HG03558 (cell line): ENCODE results near the gene NOLC1.
"Not testable (repeated sequence)": the region's sequence is repeated elsewhere in the genome, so short reads cannot be mapped to it uniquely, and the experiment has no call there.

Source experiments
- ATAC-seq: cut with Tn5 transposase; IDR thresholded peaks from one replicate; pipeline ENCODE4 v1.9.1; 2021; ENCODE audit warnings: moderate number of reproducible peaks; ENCODE audit not compliant: unreplicated experiment; ENCODE audit errors: extremely low read depth

NOLC1 gene

DNA sequence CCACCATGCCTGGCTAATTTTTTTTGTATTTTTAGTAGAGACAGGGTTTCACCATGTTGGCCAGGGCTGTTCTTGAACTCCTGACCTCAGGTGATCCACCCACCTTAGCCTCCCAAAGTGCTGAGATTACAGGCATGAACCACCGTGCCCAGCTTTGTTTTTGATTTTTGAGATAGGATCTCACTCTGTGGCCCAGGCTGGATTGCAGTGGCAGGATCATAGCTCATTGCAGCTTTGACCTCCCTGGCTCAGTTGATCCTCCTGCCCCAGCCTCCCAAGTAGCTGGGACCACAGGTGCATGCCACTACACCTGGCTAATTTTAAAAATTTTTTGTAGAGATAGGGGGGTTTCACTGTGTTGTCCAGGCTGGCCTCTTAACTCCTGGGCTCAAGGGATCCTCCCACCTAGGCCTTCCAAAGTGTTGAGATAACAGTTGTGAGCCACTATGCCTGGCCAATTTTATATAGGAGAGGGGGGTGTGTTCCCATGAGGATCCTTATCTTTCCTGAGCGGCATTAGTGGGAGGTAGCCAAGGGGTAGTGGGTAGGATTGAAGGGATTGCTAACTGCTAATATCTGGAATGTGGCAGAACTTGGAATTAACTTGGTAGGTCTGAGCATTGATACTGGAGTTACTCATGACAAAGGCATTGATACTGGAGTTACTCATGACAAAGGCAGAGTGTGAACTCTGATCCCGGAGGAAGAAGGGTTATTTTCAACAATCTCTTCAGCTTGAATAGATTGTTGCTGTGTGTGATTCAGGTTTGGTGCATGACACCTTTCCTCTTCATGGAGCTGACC lies 1.0 kb upstream of the NOLC1 start:
- ATAC-seq = no peak

DNA sequence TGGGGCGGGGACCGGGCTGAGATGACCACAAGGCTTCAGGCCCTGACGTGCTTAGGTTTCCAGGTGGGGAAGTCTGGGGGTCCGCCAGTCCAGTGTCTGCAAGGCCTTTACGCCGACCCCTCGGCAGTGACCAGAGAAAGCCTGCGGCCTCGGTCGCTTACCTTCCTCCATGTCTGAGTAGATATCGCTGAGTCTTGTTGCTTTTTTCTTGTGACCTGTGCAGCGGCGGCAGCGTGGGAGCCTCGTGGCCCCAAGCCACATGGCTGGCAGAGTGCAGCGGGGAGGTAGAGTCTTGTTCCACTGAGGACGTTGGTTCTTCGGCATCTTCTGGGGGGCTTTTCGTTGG lies 329 bp downstream of the NOLC1 start:
- no peak for ATAC-seq

DNA sequence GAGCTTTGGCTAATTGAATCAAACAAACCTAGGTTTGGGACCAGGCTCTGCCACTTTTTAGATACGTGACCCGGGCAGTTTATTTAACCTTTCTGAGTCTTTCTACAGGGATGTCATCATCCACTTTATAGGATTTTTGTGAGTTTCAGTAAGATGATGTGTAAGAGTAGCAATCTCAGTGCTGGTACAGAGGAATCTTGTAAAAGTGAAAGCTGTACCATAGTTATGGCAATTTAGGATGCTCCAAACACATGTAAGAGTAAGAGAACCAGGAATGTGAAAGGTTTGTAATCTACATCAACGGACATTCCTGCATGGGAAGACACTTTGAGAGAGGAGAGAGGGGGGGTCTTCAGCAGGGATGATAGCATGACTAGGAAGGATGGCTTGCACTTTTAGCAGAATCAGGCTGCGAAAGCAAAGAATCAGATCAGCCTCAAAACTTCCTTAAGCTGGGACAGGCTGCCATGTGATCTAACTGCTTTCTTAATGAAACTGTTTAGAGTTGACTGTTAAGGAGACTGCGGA lies 968 bp downstream of the NOLC1 start:
- no peak for ATAC-seq

DNA sequence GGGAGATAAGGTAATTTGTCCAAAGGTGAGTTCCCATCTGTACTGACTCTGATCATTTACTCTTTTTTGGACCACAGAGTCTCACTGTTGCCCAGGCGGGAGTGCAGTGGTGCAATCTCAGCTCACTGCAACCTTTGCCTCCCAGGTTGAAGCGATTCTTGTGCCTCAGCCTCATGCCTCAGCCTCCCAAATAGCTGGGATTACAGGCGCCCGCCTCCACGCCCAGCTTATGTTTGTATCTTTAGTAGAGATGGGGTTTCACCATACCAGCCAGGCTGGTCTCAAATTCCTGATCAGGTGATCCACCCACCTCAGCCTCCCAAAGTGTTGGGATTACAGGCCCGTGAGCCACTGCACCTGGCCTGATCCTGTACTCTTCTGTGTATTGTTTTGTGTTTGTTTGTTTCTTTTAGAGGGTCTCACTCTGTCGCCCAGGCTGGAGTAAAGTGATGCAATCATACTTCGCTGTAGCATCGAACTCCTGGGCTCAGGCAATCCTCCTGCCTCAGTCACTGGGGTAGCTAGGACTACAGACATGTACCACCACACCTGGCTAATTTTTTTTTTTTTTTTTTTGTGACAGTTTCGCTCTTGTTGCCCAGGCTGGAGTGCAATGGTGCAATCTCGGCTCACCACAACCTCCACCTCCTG lies 2.4 kb downstream of the NOLC1 start:
- ATAC-seq = no peak

DNA sequence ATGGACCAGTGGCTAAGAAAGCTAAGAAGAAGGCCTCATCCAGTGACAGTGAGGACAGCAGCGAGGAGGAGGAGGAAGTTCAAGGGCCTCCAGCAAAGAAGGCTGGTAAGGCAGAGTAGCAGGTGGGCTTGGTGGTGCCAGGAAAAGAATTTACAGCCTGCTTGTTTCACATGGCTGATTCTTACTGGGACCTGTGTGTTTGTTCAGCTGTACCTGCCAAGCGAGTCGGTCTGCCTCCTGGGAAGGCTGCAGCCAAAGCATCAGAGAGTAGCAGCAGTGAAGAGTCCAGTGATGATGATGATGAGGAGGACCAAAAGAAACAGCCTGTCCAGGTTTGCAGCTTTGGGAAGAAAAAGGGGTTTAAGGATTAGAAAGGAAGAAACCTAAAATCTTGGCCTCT lies 5.0 kb downstream of the NOLC1 start:
- ATAC-seq = no peak

DNA sequence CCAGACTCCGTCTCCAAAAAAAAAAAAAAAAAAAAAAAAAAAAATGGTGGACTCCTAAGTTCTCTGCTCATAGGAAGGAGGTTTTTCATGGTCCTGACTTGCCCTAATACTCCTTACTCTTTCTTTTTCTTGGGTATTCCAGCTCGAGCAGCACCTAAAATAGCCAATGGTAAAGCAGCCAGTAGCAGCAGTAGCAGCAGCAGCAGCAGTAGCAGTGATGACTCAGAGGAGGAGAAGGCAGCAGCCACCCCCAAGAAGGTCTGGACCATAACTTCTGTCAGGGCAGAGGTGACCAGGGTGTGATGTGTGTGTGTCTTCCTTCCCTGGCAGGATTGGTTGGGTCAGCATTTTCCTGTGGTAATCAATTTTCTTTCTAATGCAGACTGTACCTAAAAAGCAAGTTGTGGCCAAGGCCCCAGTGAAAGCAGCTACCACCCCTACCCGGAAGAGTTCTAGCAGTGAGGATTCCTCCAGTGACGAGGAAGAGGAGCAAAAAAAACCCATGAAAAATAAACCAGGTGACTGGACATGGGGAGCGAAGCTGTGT lies 6.9 kb downstream of the NOLC1 start:
- ATAC-seq = no peak

DNA sequence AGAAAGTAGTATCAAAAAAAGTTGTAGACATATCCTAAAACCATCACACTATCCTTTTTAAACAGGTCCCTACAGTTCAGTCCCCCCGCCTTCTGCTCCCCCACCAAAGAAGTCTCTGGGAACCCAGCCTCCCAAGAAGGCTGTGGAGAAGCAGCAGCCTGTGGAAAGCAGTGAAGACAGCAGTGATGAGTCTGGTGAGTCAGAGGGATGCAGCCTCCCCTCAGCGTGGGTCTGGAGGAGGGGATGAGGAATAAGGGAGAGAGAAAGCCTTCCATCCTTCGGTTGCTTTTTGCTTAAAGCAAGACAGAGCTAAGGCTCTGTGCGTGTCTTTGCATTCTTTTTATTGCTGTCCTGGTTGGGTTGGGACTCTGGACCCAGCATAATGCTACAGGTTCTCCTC lies 7.6 kb downstream of the NOLC1 start:
- no peak for ATAC-seq

DNA sequence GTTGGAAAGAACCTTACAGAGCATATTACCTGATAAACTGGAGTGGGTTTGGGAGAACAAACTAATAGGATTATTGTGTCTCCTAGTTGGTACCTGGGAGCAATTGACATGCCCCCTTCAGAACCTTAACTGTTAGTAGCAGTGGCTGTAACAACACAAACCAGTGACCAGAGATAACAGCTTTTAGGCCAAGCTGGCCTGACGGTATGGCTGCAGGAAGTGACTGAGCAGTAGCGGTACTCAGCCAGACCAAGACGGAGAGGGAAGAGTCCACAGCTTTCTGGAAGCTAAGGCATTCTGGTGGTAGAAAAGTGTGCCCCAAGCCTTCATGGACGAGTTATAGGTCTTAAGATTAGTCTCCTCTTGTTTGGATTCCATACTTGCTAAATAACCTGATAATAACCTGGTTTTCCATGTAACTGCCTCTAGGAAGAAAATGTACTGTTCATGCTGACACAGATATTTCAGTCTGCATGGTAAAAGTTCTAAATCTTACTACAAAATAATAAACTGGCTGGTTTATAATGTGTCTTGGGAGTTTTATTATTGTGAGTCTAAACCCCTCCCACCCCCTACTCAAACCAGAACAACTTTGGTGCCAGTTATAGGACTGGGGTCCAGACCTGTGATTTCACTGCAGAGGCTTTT lies 11.3 kb downstream of the NOLC1 start:
- no peak for ATAC-seq

DNA sequence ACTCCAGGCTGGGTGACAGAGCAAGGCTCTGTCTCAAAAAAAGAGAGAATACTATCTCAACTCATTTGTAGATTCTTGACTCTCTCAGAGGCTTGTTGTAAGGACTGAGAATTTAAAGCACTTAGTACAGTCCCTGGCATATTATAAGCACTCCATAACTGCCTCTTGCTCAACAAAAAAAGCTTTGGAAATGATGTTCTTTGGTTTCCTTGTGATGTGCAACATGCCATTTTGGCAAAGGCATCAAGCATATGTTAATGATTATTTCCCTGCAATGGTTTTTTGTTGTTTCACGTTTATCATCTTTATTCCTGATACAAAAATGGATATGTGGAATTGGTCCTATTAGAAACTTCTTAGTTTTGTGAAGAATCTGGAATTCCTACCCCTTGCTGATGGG lies 15.7 kb downstream of the NOLC1 start:
- ATAC-seq = no peak

DNA sequence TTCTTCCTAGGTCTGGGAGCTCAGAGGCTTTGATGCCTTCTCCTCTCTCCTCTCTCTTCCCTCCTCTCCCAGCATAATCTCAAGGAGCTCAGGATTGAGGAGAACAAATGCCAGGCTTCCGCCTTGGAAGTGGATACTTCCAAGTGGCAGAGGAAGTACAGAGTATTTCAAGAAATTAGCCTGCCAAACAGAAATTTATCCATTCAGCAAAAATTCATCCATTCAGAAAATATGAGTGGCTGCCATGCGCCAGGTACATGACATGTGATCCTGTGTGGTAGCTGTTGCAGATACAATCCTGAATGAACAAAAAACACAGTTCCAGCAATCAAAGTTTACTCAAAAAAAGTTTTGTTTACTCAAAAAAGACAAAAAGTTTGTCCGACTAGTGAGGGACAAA lies 18.4 kb downstream of the NOLC1 start:
- no peak for ATAC-seq

DNA sequence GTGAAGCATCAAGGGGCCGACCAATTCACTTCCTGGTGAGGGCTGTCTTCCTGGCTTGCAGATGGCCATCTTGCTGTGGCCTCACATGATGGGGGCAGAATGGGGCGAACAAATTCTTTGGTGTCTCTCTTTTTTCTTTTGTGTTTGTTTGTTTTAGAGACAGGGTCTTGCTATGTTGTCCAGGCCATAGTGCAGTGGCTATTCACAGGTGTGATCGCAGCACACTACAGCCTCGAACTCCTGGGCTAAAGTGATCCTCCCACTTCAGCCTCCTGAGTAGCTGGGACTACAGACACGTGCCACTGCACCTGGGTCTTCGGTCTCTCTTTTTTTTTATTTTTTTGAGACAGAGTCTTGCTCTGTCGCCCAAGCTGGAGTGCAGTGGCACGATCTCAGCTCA lies 20.1 kb downstream of the NOLC1 start:
- no peak for ATAC-seq

DNA sequence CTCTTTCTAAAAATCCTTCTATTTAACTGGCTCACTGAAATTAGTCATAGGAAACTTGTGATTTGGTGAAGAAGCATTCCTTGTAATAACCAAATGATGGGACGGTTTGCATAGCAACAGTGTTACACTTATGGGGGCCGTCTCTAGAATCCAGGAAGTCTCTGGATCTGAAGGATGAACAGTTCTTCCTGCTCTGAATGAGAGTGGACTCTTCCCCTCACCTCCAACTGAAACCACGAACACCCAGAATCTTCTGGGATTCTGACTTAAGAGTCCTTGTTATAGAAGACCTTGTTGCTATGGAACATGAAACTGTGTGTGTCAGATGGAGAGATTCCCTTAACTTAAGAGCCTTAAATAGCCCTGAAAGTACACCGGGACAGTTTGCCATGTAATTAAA lies 23.2 kb downstream of the NOLC1 start:
- no peak for ATAC-seq

DNA sequence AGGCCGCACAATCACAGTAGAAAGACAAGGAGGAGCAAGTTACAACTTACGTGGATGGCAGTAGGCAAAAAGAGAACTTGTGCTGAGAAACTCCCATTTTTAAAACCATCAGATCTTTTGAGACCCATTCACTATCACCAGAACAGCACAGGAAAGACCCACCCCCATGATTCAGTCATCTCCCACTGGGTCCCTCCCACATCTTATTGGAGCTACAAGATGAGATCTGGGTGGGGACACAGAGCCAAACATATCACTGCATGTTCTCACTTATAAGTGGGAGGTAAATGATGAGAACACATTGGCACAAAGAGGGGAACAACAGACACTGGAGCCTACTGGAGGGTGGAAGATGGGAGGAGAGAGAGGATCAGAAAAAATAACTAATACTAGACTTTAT lies 32.4 kb downstream of the NOLC1 start:
- no peak for ATAC-seq

DNA sequence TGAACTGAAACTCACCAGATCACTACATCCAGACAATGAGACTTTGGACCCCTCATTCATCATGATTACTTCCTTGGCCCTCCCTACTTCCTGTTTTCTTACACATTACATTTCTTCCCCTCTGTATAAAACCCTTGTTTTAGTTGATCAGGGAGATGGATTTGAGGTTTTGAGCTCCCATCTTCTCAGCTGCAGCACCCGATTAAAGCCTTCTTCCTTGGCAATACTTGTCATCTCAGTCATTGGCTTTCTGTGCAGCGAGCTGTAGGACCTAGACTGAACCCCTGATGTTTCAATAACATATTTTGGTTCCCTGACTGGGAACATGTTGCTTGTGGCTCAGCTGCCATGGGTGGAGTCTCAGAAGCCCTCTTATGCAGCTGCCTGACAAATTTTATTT lies 33.1 kb downstream of the NOLC1 start:
- ATAC-seq = no peak

DNA sequence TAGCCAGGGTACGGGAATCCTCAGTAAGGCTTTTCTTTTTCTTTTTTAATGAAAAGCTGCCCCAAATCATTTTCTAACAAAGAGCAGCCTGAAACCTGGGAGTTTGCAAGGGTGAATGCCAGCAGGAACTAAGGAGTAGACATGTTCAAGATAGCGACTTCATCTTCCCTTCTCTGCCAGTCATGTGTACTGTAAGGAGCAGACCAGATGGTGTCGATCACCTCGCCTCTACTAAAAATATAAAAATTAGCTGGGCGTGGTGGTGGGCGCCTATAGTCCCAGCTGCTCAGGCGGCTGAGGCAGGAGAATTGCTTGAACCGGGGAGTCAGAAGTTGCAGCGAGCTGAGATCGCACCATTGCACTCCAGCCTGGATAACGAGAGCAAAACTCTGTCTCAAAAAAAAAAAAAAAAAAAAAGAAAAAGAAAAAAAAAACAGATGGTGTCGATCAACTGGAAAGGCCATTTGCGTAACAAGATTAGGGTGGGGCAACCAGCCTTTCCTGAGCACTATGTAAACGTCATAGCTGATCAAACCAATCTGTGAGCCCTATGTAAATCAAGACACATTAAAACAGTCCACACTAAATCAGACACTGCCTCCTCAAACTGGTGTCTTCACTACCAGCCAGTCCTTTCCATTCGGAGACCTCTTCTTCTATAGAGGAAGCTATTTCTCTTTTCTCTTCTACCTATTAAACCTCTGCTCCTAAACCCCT lies 33.8 kb downstream of the NOLC1 start:
- ATAC-seq = no peak

DNA sequence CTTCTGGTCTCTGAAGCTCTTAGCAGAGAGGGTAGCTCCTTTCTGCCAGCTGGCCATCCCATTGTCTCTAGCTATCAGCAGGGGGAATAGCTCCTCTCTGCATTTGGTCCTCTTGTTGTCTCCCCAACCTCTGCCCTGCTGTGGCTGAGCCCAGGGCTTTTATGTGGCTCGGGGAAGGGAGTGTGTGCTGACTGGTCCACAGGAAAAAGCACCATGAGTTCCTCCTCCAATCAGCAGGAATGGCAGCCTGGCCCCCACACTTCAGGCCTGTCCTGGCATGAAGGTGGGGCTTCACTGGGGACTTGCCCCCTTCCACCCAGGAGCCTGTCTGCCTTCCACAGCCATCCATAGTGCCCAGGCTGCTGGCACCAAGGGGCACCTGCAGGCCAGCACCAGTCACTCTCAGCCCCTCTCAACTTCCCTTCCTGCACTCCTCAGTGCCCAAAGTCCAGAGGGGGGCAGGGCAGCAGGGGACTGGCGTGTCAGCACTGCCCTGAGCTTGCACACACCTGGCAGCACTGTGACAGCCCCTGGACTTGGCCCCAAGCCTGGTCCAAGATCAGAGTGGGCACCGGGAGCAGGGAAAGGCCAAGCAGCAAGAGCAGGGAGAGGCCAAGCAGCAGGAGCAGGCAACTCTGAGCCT lies 36.2 kb downstream of the NOLC1 start:
- ATAC-seq = no peak

DNA sequence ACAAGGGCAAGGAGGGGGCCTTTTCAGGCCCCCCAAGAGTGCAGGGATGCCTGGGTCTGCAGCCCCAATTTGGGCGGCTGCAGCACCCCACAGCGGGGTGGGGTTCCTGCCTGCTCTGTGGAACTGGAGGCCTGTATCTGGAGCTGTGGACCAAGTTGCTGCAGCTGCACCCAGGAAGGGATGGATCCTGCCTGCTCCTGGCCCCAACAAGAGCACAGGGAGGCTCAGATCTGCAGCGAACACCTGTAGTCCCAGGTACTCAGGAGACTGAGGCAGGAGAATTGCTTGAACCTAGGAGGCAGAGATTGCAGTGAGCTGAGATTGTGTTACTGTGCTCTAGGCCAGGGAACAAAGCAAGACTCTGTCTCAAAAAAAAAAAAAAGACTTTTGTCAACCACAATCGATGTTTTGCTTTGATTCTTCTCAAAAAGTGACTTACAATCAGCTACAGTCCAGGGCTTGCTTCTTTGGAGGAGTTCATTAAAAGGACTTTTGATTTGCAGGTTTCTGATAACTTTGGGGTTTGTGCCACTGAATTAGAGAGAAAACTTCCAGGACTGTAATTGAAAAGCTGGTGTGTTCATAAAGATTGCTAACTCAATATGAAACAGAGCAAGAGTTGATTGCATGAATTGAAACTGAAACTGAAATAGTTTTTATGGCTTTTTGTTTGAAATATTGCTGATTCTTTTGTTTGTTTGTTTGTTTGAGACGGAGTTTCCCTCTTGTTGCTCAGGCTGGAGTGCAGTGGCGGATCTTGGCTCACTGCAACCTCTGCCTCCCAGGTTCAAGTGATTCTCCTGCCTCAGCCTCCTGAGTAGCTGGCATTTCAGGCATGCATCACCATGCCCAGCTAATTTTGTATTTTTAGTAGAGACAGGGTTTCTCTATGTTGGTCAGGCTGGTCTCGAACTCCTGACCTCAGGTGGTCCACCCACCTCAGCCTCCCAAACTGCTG lies 37.0 kb downstream of the NOLC1 start:
- ATAC-seq = not testable (repeated sequence)

DNA sequence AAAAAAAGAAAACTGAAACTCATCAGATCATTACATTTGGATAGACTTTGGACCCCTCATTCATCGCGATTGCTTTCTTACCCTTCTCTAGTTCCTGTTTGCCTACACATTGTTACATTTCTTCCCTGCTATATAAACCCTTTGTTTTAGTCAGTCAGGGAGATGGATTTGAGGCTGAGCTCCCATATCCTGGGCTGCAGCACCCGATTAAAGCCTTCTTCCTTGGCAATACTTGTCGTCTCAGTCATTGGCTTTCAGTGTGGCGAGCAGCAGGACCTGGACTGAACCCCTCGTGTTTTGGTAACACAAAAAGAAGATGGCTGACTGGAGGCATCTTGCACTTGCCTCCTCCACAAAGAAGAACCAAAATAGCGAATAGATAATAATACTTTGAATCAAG lies 39.8 kb downstream of the NOLC1 start:
- ATAC-seq = no peak

DNA sequence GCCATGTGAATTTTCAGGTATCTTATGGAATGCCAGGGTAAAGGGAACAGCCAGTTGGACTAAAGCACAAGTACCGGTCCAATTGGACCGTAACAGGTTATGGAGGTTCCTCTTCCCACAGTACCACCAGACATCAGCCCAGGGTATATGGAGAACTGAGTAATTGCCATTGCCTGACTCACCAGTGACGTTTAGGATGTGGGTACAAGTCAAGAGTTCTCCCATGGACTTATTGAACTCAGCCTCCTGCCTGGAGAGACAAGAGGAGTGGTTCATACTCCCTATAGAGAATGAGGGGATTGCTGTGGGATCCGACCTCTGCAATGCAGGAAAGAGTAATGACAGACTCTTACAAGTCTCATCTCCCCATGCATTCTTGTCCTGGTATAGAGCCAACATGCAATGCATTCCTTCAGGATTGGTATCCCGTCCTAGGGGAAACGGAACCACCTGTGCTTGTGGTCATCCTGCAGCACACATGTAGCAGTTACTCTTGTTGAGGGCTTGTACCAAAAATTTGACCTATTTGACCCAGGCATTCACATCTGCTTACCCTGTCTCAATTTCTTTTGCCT lies 43.2 kb downstream of the NOLC1 start:
- ATAC-seq = no peak
